Neural crest cell (in vitro differentiated cells): ENCODE data around the gene HOXB3. TPM values are rescaled to one million over a fixed set of nuclear protein-coding genes. Genes with fewer than 3 reads are reported as not detected.

ENCODE experiments used
- DNase-seq: peaks from one replicate; pipeline ENCODE4 v3.0.0; 2021; ENCODE audit warnings: low read depth, mixed read lengths, low spot score
- H3K27ac Mint-ChIP-seq: one replicate; pipeline ENCODE4 v1.8.0; 2021; ENCODE audit warnings: mild to moderate bottlenecking, mixed read lengths; ENCODE audit not compliant: unreplicated experiment
- H3K27me3 Mint-ChIP-seq: 2 replicates; pipeline ENCODE4 v1.8.0; 2021; ENCODE audit warnings: low read depth, mild to moderate bottlenecking, mixed read lengths
- H3K36me3 Mint-ChIP-seq: 2 replicates; pipeline ENCODE4 v1.8.0; 2021; ENCODE audit warnings: low read depth, mild to moderate bottlenecking, mixed read lengths
- H3K4me1 Mint-ChIP-seq: 2 replicates; pipeline ENCODE4 v1.8.0; 2021; ENCODE audit warnings: mixed read lengths
- H3K4me3 Mint-ChIP-seq: one replicate; pipeline ENCODE4 v1.8.0; 2021; ENCODE audit warnings: mild to moderate bottlenecking, mixed read lengths
- H3K9me3 Mint-ChIP-seq: 2 replicates; pipeline ENCODE4 v1.8.0; 2021; ENCODE audit warnings: mixed read lengths
- CTCF ChIP-seq: fragments of 200-600 bp; sonication (generic); conservative IDR thresholded peaks from 2 replicates; pipeline ENCODE4 v1.5.0; 2021; ENCODE audit warnings: antibody characterized with exemption, mild to moderate bottlenecking
- total RNA-seq: library from RNA; stranded (reverse); gene quantifications from 2 replicates; pipeline ENCODE4 v1.2.1, GENCODE V29; 2021

The HOXB3 gene
- total RNA-seq, 1 donor from 2014 or later: 22.8 TPM

- peaks cover 19% of the 10 kb centered on the region for H3K36me3 Mint-ChIP-seq
- peaks cover 90% of the 10 kb centered on the region for H3K27me3 Mint-ChIP-seq
- H3K4me3 Mint-ChIP-seq: peak overlapping the region; percentile 93
- DNase-seq: peak; percentile 54
- TF ChIP-seq CTCF: no peak
- no peaks in the 10 kb centered on the region for H3K9me3 Mint-ChIP-seq
- peaks cover 71% of the 10 kb centered on the region for H3K4me1 Mint-ChIP-seq
- H3K27ac Mint-ChIP-seq: peak overlapping the region; percentile 93
Observed at GRCh38 chr17:48544349-48545021, 45.6 kb downstream of the HOXB3 start.

GRCh38 chr17:48543854-48544348, 46.1 kb downstream of the HOXB3 start:
- peaks cover 89% of the 10 kb centered on the region for H3K27me3 Mint-ChIP-seq
- peak overlapping the region; percentile 93 for H3K4me3 Mint-ChIP-seq
- H3K4me1 Mint-ChIP-seq: peaks cover 70% of the 10 kb centered on the region
- H3K36me3 Mint-ChIP-seq: peaks cover 19% of the 10 kb centered on the region
- no peak for DNase-seq
- H3K27ac Mint-ChIP-seq: peak overlapping the region; percentile 98
- no peaks in the 10 kb centered on the region for H3K9me3 Mint-ChIP-seq
- TF ChIP-seq CTCF: no peak

GRCh38 chr17:48543107-48543853, 46.8 kb downstream of the HOXB3 start:
- no peak for DNase-seq
- peaks cover 65% of the 10 kb centered on the region for H3K4me1 Mint-ChIP-seq
- peaks cover 85% of the 10 kb centered on the region for H3K27me3 Mint-ChIP-seq
- H3K9me3 Mint-ChIP-seq: no peaks in the 10 kb centered on the region
- peaks cover 19% of the 10 kb centered on the region for H3K36me3 Mint-ChIP-seq
- peak overlapping the region; percentile 97 for H3K4me3 Mint-ChIP-seq
- no peak for TF ChIP-seq CTCF
- H3K27ac Mint-ChIP-seq: peak overlapping the region; percentile 98

GRCh38 chr17:48542698-48543106, 47.3 kb downstream of the HOXB3 start:
- DNase-seq: no peak
- H3K36me3 Mint-ChIP-seq: peaks cover 19% of the 10 kb centered on the region
- no peaks in the 10 kb centered on the region for H3K9me3 Mint-ChIP-seq
- peak overlapping the region; percentile 96 for H3K27ac Mint-ChIP-seq
- TF ChIP-seq CTCF: no peak
- H3K27me3 Mint-ChIP-seq: peaks cover 80% of the 10 kb centered on the region
- H3K4me3 Mint-ChIP-seq: peak overlapping the region; percentile 97
- peaks cover 59% of the 10 kb centered on the region for H3K4me1 Mint-ChIP-seq

- peaks cover 80% of the 10 kb centered on the region for H3K27me3 Mint-ChIP-seq
- peak overlapping the region; percentile 97 for H3K4me3 Mint-ChIP-seq
- no peaks in the 10 kb centered on the region for H3K9me3 Mint-ChIP-seq
- peak overlapping the region; percentile 98 for H3K27ac Mint-ChIP-seq
- no peak for TF ChIP-seq CTCF
- H3K4me1 Mint-ChIP-seq: peaks cover 54% of the 10 kb centered on the region
- H3K36me3 Mint-ChIP-seq: peaks cover 22% of the 10 kb centered on the region
- DNase-seq: no peak
Observed at GRCh38 chr17:48542114-48542656, 47.9 kb downstream of the HOXB3 start.
